PC-9 (cell line): Measurements from ENCODE around the gene ZNF497.

Experiments used
- CTCF ChIP-seq: fragments of 200-600 bp; sonication (generic); conservative IDR thresholded peaks from 2 replicates; pipeline ENCODE4 v1.6.1; 2017; ENCODE audit warnings: mixed run types, antibody characterized with exemption, mild to moderate bottlenecking, moderate library complexity
- EZH2 ChIP-seq: fragments of 200-600 bp; sonication (generic); IDR thresholded peaks from 2 replicates; pipeline ENCODE4 v1.8.0; 2017; ENCODE audit warnings: antibody characterized with exemption, low read depth

DNA sequence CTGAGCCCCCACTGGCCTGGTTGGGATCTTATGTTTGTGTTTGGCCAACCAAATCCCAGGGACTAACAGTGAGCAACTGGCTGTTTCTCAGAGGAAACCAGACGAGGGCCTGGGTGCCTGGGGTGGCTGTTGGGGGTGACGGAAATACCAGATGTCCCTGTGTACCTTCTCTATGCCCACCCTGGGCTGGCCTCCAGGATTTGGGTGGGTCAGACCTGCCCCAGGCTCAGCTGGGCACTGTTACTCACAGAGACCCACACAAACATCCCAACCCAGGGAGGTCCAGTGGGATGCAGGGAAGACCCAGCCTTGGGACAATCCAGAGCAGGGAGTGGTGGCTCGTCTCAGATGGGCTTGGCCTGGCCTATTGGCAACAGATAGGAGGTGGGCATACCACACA is 26.9 kb downstream of the ZNF497 start:
- TF ChIP-seq CTCF (no peak), EZH2 (no peak)
